ENCODE measurements around the gene GRM1.

GRM1 gene

DNA sequence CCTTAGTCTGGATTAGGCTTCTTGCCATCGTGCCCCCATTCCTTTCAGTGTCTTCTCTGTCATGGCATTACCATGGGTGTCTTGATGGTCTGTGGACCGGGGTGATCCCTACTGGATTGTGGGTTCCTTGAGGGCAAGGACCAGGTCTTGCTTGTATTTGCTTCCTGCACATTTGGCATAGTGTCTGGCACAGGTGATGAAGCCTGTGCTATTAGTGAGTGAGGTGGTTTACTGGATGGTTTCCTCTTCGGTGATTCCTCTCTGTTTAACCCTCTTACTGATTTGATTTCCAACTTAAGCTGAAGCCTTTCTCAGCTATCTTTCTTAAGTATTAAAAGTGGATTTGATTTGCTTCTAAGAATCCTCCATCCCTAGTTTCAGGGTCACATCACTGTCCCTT, 162.3 kb downstream of the GRM1 start:
- no peak for TF ChIP-seq GABPA (IDR thresholded peaks at IDR 0.05; ENCODE audit: low read depth)
- no peak for TF ChIP-seq SPI1 (IDR thresholded peaks at IDR 0.05; ENCODE audit: borderline replicate concordance, low read depth)
- TF ChIP-seq POLR2AphosphoS5 (IDR thresholded peaks at IDR 0.05; ENCODE audit: low read depth) = no peak
- TF ChIP-seq, protein P1, sequence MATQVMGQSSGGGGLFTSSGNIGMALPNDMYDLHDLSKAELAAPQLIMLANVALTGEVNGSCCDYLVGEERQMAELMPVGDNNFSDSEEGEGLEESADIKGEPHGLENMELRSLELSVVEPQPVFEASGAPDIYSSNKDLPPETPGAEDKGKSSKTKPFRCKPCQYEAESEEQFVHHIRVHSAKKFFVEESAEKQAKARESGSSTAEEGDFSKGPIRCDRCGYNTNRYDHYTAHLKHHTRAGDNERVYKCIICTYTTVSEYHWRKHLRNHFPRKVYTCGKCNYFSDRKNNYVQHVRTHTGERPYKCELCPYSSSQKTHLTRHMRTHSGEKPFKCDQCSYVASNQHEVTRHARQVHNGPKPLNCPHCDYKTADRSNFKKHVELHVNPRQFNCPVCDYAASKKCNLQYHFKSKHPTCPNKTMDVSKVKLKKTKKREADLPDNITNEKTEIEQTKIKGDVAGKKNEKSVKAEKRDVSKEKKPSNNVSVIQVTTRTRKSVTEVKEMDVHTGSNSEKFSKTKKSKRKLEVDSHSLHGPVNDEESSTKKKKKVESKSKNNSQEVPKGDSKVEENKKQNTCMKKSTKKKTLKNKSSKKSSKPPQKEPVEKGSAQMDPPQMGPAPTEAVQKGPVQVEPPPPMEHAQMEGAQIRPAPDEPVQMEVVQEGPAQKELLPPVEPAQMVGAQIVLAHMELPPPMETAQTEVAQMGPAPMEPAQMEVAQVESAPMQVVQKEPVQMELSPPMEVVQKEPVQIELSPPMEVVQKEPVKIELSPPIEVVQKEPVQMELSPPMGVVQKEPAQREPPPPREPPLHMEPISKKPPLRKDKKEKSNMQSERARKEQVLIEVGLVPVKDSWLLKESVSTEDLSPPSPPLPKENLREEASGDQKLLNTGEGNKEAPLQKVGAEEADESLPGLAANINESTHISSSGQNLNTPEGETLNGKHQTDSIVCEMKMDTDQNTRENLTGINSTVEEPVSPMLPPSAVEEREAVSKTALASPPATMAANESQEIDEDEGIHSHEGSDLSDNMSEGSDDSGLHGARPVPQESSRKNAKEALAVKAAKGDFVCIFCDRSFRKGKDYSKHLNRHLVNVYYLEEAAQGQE (IDR thresholded peaks at IDR 0.05; ENCODE audit: insufficient replicate concordance, low read depth) = no peak
- TF ChIP-seq, protein P2, sequence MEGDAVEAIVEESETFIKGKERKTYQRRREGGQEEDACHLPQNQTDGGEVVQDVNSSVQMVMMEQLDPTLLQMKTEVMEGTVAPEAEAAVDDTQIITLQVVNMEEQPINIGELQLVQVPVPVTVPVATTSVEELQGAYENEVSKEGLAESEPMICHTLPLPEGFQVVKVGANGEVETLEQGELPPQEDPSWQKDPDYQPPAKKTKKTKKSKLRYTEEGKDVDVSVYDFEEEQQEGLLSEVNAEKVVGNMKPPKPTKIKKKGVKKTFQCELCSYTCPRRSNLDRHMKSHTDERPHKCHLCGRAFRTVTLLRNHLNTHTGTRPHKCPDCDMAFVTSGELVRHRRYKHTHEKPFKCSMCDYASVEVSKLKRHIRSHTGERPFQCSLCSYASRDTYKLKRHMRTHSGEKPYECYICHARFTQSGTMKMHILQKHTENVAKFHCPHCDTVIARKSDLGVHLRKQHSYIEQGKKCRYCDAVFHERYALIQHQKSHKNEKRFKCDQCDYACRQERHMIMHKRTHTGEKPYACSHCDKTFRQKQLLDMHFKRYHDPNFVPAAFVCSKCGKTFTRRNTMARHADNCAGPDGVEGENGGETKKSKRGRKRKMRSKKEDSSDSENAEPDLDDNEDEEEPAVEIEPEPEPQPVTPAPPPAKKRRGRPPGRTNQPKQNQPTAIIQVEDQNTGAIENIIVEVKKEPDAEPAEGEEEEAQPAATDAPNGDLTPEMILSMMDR (IDR thresholded peaks at IDR 0.05; ENCODE audit: insufficient read depth, low read length) = no peak
- H3K27ac ChIP-seq (replicated peaks) = no peak overlapping the region
- no peak overlapping the region for H3K4me3 ChIP-seq (replicated peaks; ENCODE audit: insufficient read depth, low read length)
- H3K27me3 ChIP-seq (ENCODE audit: insufficient read depth, poor library complexity, severe bottlenecking) = peaks cover 2% of the 10 kb centered on the region
- DNase-seq (ENCODE audit: low read depth in 1 of 2, low spot score in 1 of 2) = no peak

DNA sequence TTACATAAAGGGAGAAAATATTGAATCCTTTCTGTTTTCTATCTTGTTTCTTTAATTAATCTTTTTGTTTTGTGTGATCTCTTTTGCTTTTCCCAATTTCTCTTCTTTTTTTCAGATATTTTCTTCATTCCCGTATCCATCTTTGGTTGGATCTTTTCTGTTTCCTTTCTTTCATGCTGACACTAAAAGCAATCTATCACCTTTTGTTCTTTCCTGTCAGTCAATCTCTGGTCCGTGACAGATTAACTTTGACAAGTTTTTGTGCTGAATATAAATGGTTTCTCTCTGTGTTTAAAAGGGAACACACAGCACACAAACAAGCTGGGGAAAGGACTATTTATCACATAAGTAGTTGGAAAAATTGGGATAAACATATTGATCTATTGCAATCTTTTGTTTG, 162.8 kb downstream of the GRM1 start:
- Histone ChIP-seq H3K27me3 (ENCODE audit: insufficient read depth, poor library complexity, severe bottlenecking) (peaks cover 2% of the 10 kb centered on the region), H3K27ac (replicated peaks) (no peak overlapping the region), H3K4me3 (replicated peaks; ENCODE audit: insufficient read depth, low read length) (no peak overlapping the region)
- TF ChIP-seq SPI1 (IDR thresholded peaks at IDR 0.05; ENCODE audit: borderline replicate concordance, low read depth) (no peak), GABPA (IDR thresholded peaks at IDR 0.05; ENCODE audit: low read depth) (no peak), POLR2AphosphoS5 (IDR thresholded peaks at IDR 0.05; ENCODE audit: low read depth) (no peak)
- TF ChIP-seq, protein P1 (IDR thresholded peaks at IDR 0.05; ENCODE audit: insufficient replicate concordance, low read depth) = no peak
- TF ChIP-seq, protein P2 (IDR thresholded peaks at IDR 0.05; ENCODE audit: insufficient read depth, low read length) = no peak
- DNase-seq (ENCODE audit: low read depth in 1 of 2, low spot score in 1 of 2) = no peak

DNA sequence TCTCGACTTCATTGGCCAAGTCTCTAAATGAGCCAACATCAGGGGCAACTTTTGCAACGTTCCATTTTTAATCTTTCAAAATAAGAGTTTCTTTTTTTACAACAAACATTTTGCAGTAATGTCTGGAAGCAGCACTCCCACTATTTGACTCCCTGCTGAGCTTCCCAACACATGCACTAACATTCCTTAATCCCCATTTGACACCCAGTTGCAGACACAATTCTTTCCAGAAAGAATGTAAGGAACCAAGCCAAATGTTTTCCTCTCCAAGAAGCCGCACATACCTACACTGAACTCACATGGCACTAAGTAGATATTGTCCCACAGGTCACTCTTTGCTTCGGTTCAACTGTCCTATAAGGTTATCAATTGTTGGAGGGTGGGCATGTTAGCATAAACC, 165.6 kb downstream of the GRM1 start:
- Histone ChIP-seq H3K27ac (replicated peaks) (no peak overlapping the region), H3K27me3 (ENCODE audit: insufficient read depth, poor library complexity, severe bottlenecking) (peaks cover 2% of the 10 kb centered on the region), H3K4me3 (replicated peaks; ENCODE audit: insufficient read depth, low read length) (no peak overlapping the region)
- TF ChIP-seq GABPA (IDR thresholded peaks at IDR 0.05; ENCODE audit: low read depth) (no peak), POLR2AphosphoS5 (IDR thresholded peaks at IDR 0.05; ENCODE audit: low read depth) (no peak), SPI1 (IDR thresholded peaks at IDR 0.05; ENCODE audit: borderline replicate concordance, low read depth) (no peak)
- TF ChIP-seq, protein P2 (IDR thresholded peaks at IDR 0.05; ENCODE audit: insufficient read depth, low read length) = no peak
- TF ChIP-seq, protein P1 (IDR thresholded peaks at IDR 0.05; ENCODE audit: insufficient replicate concordance, low read depth) = no peak
- no peak for DNase-seq (ENCODE audit: low read depth in 1 of 2, low spot score in 1 of 2)

All from HL-60 (cell line).